Left ventricle myocardium inferior (tissue), 1 donor: ENCODE measurements around the gene TMEM255B. TPM values are rescaled to one million over a fixed set of nuclear protein-coding genes. Genes with fewer than 3 reads are reported as not detected.

Experiments used
- DNase-seq: peaks from one replicate; pipeline ENCODE4 v3.0.0-alpha.2; 2020
- H3K27ac ChIP-seq: fragments of 200-600 bp; replicated peaks from 2 replicates; pipeline ENCODE4 v1.8.0; 2021
- H3K27me3 ChIP-seq: fragments of 200-600 bp; 2 replicates; pipeline ENCODE4 v1.8.0; 2021; ENCODE audit warnings: low read depth
- H3K36me3 ChIP-seq: fragments of 200-600 bp; 2 replicates; pipeline ENCODE4 v1.8.0; 2021
- H3K4me1 ChIP-seq: fragments of 200-600 bp; 2 replicates; pipeline ENCODE4 v1.8.0; 2021
- H3K4me3 ChIP-seq: fragments of 200-600 bp; 2 replicates; pipeline ENCODE4 v1.8.0; 2021; ENCODE audit warnings: mild to moderate bottlenecking, moderate library complexity
- H3K9me3 ChIP-seq: fragments of 200-600 bp; replicated peaks from 2 replicates; pipeline ENCODE4 v1.8.0; 2021
- CTCF ChIP-seq: fragments of 200-600 bp; IDR thresholded peaks from 2 replicates; pipeline ENCODE4 v1.8.0; 2021; ENCODE audit warnings: antibody characterized with exemption, mild to moderate bottlenecking, borderline replicate concordance
- intact Hi-C: fragments of 100-400 bp; cut with micrococcal nuclease; formaldehyde crosslinking; loops from one replicate; pipeline ENCODE4 v1.11.0; 2022
- total RNA-seq: library from RNA; stranded (reverse); fragmentation: NEBNext Ultra II Directional; extraction: Animal tissue kit (Norgen Biotek cat#: 25700); gene quantifications from one replicate; pipeline ENCODE4 v1.2.1, GENCODE V29; 2021
- donor health status: DM: no; HTN: yes; CAD: no; lungs with severe emphysema.

Gene TMEM255B
- total RNA-seq, 1 donor from 2014 or later, result 7.7 TPM

- DNase-seq, result no peak
- Histone ChIP-seq H3K27me3 (no peaks in the 10 kb centered on the region), H3K9me3 (no peaks in the 10 kb centered on the region), H3K36me3 (no peaks in the 10 kb centered on the region), H3K27ac (no peak overlapping the region), H3K4me1 (peaks cover 22% of the 10 kb centered on the region), H3K4me3 (no peak overlapping the region)
- no peak for TF ChIP-seq CTCF
- intact Hi-C loops, result no loop called here
These were observed 2.1 kb downstream of the TMEM255B start for GRCh38 chr13:113761136-113761535.

GRCh38 chr13:113762075-113762474 is 3.0 kb downstream of the TMEM255B start:
- no peak overlapping the region for H3K4me3 ChIP-seq
- H3K36me3 ChIP-seq, result no peaks in the 10 kb centered on the region
- no peak for TF ChIP-seq CTCF
- H3K27me3 ChIP-seq, result no peaks in the 10 kb centered on the region
- no peaks in the 10 kb centered on the region for H3K9me3 ChIP-seq
- no peak for DNase-seq
- no peak overlapping the region for H3K27ac ChIP-seq
- peaks cover 22% of the 10 kb centered on the region for H3K4me1 ChIP-seq
- intact Hi-C loops, result no loop called here

GRCh38 chr13:113762538-113762937 is 3.5 kb downstream of the TMEM255B start:
- intact Hi-C loops, result no loop called here
- H3K36me3 ChIP-seq, result no peaks in the 10 kb centered on the region
- H3K9me3 ChIP-seq, result no peaks in the 10 kb centered on the region
- H3K27ac ChIP-seq, result no peak overlapping the region
- peaks cover 22% of the 10 kb centered on the region for H3K4me1 ChIP-seq
- no peaks in the 10 kb centered on the region for H3K27me3 ChIP-seq
- no peak overlapping the region for H3K4me3 ChIP-seq
- no peak for TF ChIP-seq CTCF
- no peak for DNase-seq

- intact Hi-C loops, result no loop called here
- Histone ChIP-seq H3K36me3 (no peaks in the 10 kb centered on the region), H3K27me3 (no peaks in the 10 kb centered on the region), H3K9me3 (no peaks in the 10 kb centered on the region), H3K4me1 (peaks cover 20% of the 10 kb centered on the region), H3K27ac (no peak overlapping the region), H3K4me3 (no peak overlapping the region)
- no peak for TF ChIP-seq CTCF
- no peak for DNase-seq
These were observed 4.2 kb downstream of the TMEM255B start for GRCh38 chr13:113763254-113763653.

GRCh38 chr13:113763961-113764792 is 5.2 kb downstream of the TMEM255B start:
- Histone ChIP-seq H3K27me3 (no peaks in the 10 kb centered on the region), H3K4me3 (no peak overlapping the region), H3K36me3 (no peaks in the 10 kb centered on the region), H3K4me1 (peaks cover 12% of the 10 kb centered on the region), H3K9me3 (no peaks in the 10 kb centered on the region), H3K27ac (no peak overlapping the region)
- intact Hi-C loops, result no loop called here
- no peak for DNase-seq
- no peak for TF ChIP-seq CTCF
